ENCODE measurements around the gene ASCL1. TPM values are rescaled to one million over a fixed set of nuclear protein-coding genes. Genes with fewer than 3 reads are reported as not detected.

The ASCL1 gene
- not detected in 2 replicates for total RNA-seq (2014; rRNA removed; shearing (Covaris generic))
- polyA plus RNA-seq (2014; cell fraction: nucleus; rRNA removed), result 0.17 TPM in 1 of 2 replicates, not detected in the other

GRCh38 chr12:102957339-102958050 lies at the start of gene ASCL1:
ASCL1 (plus strand) TSS chr12:102957674; CDS start chr12:102958245, 571 bp downstream.
- DNase-seq (ENCODE audit: extremely low read depth, low read depth), result no peak

DNA sequence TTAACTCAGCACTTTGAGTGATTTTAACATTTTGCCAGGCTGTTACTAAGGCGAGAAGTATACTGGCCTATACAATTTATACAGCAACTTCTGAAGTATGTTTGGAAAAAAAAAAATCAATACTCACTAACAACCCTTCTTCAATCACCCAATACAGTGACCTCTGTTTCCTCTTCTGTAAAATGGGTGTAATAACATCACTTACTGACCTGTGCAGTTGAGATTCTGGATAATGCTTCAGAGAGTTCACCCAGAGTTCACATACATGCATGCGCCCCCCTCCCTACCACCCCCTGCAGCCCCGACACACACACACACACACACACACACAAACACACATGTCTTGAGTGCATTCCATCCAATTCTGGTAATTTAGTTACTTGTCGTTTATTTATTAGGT lies 49.6 kb upstream of the ASCL1 start:
- no peak for DNase-seq (ENCODE audit: extremely low read depth, low read depth)

GRCh38 chr12:102910137-102910536 lies 47.3 kb upstream of the ASCL1 start:
- no peak for DNase-seq (ENCODE audit: extremely low read depth, low read depth)

DNA sequence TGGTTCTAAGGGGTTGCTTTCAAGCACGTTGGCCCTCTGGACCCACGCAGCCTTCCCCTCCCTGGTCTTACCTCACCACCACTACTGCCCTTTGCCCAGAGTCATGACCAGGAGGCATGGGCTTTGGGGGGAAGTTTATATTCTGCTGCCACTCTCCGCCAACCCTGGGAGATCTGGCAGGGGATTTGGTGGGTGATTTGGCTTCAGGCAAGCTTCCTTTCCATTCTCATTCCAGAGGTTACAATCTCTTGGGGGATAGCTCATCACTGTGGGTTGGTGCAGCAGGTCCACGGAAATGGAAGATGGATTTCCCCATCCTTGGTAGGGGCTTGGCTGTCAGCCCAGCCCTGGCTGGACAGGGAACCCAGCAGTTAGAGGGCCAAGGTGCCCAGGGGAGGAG lies 46.7 kb upstream of the ASCL1 start:
- no peak for DNase-seq (ENCODE audit: extremely low read depth, low read depth)

DNA sequence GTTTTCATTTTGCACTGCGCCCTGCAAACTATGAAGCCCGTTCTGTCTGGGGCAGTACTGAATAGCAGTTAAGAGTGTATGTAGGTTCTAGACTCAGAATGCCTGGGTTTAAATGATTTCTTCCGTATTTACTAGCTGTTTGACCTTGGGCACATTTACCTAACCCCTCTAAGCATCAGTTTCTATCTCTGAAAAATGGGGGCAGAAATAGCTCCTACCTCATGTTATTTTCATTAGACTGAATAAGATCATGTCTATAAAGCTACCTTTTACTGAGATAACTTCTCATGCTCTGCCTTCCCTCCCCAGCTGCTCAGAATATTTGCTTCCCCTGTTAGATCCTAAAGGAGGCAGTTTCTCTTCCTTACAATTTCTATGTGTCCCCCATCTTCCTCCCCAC lies 46.2 kb upstream of the ASCL1 start:
- no peak for DNase-seq (ENCODE audit: extremely low read depth, low read depth)

DNA sequence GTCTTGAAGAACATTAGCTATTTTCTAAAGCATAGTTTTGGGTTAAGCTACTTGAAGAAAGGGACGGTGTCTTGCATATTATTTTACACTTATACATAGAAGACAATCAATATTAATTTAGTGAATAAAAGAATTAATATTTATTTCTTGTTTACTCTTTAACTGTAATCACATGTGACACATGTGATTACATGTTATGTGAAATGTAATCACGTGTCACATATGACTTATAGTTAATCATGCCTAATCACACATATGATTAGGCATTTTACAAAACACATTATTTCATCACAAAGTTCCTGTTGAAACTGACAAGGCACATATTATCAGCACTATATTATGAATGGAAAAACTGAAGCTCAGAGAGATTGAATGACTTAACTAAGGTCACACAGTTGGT lies 45.2 kb upstream of the ASCL1 start:
- DNase-seq (ENCODE audit: extremely low read depth, low read depth), result no peak

DNA sequence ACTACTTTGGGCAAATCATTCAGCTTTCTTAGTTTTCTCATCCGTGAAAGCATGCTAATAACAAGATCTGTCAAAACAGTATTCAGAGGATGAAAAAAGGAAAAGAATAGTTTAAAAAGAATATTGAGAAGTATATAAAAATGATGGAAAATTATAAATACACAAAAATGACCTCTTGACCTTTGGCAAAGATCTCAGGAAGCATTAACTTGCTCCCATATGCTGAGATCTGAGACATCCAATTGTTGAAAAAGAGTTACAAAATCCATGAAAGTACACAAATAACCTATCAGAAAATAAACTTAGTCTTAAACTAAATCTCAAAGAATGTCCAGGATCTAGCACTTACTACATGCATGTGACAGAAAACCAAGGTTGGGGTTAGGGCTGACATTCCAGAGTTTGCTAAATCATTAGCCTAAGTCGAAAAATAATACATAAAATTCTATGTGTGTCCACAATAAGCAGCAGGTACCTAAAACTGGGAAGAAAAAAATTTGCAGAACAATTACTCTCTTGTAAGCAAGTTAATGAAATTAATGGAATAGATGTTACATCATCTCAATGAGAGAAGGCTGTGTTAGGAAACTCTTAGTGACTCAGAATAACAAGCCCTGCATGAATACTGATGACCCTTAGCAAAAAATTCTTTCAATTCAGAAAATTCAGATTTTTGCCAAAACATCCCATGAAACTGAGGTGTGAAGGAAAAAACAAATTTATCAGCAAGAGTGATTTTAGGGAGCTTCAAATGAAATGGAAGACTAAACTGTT lies 43.8 kb upstream of the ASCL1 start:
- no peak for DNase-seq (ENCODE audit: extremely low read depth, low read depth)

DNA sequence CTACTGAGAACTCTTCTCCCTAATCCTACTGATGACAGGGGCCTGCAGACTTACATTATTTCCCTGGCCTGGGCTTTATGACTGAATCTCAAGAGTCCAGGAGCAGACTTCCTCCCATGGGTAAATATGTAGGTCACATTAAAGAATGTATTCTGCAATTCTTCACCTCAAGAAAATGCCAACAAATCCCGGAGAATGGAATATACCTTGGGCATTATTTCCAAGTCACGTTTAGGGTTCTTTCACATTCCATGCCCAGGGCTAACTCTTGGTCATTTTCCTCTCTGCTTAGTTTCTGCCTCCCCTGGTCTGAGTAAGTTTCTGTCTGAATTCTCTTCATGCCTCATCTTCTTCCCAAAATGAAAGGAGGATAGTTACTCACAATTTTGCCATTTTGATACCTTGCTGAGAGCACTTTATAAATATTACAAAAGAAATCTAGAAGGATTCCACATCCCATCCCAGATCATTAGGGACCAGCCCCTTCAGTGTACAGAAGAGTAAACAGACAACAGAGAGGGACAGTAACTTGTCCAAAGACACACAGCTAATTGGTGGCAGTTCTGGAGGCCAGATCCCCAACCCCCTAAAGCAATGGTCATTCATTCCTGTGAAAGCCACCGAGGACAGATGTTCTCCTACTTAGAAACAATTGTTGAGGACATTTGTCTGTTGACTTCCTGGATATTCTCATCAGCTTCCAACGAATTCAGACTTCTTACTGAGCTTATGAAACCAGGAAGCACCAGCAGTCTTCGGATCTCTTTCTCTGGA lies 41.0 kb upstream of the ASCL1 start:
- no peak for DNase-seq (ENCODE audit: extremely low read depth, low read depth)

DNA sequence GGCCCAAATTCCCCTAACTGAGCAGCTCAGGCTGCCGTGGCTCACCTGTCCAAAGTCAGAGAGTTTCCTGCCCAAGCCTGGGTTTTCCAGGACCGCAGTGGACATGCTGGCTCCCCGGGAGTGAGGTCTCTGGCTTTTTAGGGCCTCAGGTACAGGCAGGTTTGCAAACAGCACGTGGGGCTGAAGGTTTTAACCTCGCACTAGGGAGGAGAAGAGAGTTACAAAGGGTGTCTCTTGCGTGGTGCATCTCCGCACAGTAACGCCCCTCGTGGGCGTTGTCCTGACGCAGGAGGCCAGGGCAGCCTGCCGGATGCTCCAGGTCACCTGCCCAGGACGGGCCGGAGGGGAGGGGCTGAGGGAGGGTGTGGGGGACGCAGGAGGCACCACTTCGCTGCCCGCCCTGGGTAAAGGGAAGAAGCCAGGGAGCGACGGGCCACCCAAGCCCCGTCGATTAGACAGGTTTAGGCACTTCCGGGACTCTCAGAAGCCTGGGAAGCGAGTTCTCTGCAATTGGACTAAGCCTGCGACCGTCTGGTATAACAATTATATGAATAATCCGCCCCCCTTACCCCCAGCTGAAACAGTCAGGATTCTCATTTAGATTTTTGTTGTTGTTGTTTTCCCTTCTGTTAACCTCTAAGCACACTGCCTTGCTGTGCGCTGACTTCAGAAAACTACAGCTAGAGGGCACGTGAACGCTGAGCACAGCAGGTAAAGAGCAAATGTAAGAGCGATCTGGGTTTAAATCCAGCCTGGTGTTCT lies 40.3 kb upstream of the ASCL1 start, which contains the start of gene PAH:
Gene PAH (minus strand): TSS at position 219 of the 762 bp plus-strand sequence. CDS start 114 bp downstream, at position 105.
- DNase-seq (ENCODE audit: extremely low read depth, low read depth), result no peak

GRCh38 chr12:102918840-102919239 lies 38.6 kb upstream of the ASCL1 start:
- no peak for DNase-seq (ENCODE audit: extremely low read depth, low read depth)

DNA sequence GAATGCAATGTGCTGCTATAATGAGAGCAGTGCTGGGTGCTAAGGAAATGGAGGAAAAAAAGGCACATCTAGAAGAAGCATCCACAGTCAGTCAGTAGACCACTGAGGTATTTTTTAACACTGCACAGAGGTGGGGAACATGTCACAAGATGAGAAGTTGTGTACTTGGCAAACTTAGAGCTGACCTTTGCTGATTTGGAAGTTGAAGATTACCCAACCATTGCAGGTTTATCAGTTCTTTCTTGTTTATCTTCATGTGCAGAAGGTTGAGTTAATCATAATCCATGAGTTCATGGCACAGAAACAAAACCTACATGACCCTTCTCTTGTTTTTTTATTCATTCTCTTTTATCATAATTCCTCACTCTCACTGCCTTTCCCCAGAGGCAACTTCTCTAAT lies 37.2 kb upstream of the ASCL1 start:
- no peak for DNase-seq (ENCODE audit: extremely low read depth, low read depth)

GRCh38 chr12:102921240-102921639 lies 36.2 kb upstream of the ASCL1 start:
- no peak for DNase-seq (ENCODE audit: extremely low read depth, low read depth)

- DNase-seq (ENCODE audit: extremely low read depth, low read depth), result no peak
Measured at GRCh38 chr12:102927220-102927619, 30.3 kb upstream of the ASCL1 start.

GRCh38 chr12:102933168-102933567 lies 24.3 kb upstream of the ASCL1 start:
- DNase-seq (ENCODE audit: extremely low read depth, low read depth), result no peak

DNA sequence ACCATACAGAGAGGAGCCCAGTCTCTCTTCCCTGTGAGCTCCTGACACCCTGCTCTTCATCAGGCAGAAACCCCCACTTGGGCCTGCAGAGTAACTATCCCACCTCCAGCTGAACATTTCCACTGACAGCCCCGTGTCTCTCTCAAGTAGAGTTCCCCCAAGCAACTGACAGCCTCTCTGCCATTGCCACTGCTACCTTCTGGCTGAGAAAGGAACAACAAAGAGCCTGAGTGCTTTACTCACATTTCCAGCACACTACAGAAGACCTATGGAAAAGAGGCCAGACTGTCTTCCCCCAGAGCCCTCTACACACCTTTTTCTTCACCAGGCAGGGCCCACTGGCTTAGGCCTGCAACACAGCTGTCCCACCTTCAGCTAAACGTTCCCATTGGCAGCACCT lies 18.4 kb upstream of the ASCL1 start:
- no peak for DNase-seq (ENCODE audit: extremely low read depth, low read depth)

DNA sequence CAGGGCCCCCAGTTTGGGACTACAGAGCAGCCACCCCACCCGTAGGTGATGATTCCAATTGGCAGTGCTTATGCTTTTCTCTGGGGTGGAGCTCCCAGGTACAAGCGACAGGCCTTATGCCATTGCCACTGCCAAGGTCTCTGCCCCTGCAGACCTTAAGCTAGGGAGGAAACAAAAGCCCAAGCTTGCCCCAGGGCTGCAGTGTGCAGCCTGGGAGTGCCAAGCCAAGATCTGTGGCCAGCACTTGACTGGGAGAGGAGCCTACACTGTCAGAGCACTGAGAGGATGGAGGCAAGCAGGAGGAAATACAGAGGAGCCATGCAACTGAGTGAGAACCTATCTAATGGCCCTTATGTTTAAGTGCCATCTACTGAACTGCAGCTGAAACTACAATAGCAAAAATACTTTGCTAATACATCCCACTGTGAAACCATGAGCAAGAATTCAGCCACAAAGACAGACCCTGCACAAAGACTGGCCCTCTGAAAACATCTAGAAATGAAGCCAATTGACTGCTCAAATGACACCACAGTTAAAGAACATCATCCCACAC lies 17.7 kb upstream of the ASCL1 start:
- DNase-seq (ENCODE audit: extremely low read depth, low read depth), result no peak

DNA sequence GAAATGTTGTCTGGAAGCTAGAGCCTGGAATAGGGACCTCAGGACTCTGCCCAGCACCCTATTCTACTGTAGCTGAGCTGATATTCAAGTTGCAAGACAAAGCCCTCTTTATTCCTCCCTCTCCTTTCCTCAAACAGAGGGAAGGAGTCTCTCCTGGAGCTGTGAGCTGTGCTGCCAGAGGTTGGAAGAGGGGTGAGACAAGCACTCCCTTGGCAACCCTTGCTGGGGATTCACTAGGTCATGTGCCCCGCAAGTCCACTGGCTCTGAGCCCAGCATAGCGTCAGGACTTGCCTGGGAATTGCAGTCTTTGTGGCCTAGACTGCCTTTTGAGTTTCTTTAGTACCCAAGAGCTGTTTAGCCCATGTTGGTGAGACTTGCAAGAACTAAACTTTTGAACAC lies 11.4 kb upstream of the ASCL1 start:
- DNase-seq (ENCODE audit: extremely low read depth, low read depth), result no peak

DNA sequence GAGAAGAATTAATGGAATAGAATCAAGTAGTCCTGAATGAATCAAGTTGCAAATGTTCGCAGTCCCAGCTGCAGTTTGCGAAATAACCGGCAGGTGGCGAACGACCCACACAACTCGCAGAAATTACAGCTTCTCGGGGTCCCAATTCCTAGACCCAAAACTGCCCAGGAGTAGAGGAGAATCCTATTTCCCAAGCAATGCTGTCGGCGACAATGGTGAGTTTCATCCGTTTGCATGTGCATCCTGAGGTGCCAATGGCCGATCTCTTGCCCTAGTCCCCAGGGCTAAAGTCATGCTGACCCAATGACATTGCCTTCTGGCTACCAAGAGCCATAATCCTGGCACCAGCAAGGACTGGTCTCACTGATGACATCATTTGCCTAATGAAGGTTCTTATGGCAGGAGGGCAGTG lies 8.5 kb upstream of the ASCL1 start:
- peak; percentile 37 for DNase-seq (ENCODE audit: extremely low read depth, low read depth)

DNA sequence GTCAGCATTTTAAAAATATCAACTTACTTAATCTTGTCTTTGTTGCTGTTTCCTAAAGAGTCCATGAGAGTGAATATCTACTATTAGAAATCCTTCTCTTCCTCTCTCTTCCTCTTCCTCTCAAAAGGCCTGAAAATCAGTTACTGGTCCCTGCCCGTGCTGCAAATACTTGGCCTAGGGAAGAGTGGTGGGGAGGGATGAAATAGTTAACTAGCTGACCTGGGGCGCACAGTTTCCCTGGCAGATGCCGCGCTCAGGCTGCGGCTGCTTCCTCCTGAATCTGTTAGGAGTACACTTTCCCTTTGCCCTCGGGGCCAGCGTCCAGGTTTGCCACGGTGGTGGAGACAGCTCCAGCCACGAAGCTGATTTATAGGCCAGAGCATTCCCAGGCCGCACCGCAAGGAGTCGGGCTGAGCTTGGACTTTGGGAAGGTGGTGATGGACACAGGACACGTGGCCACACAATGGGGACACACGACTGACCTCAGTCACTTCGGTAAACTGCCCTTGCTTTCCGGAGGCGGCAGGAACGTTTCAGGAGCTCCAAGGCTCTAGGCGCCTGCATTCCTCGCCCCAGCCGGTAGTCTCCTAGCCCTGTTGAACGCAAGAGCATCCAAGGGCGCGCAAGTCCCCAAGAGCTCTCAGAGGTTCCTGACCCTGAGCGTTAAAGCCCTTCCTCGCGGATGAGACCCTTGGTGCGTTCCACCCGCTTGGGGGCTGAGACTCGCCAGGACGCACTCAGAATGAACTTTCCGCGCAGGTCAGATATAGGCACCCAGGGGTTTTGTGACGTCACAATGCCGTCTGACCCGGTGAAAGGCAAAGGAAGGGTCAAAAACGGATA lies 7.1 kb upstream of the ASCL1 start:
- DNase-seq (ENCODE audit: extremely low read depth, low read depth), result no peak
